ENCODE measurements around the gene LPCAT3.

LPCAT3 gene

DNA sequence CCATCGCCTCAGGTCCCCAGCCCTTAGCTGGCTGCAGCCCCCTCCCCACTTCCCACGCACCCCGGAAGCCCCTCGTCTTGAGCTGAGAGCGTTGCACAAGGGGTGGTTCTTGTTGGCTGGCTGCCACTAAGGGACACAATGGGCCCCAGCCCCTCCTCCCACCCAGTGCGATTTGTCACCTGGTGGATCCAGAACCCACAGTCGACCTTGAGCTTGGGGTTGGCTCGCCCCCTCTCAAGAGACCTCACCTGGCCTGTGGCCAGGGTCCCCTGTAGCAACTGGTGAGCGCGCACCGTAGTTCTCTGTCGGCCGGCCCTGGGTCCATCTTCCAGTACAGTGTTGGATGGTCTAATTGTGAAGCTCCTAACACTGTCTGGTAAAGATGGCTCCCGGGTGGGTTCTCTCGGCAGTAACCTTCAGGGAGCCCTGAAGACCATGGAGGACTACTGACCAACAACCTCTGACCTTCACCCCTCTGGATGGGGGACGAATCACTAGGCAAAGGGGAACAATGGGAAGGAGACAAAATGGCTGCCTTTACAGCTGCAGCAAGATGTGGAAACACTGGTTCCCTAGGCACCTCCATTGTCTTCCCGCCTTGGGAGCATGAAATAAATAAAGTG is 54.4 kb downstream of the LPCAT3 start:
- DNase-seq (ENCODE audit: low read depth in 2 of 2) = no peak

DNA sequence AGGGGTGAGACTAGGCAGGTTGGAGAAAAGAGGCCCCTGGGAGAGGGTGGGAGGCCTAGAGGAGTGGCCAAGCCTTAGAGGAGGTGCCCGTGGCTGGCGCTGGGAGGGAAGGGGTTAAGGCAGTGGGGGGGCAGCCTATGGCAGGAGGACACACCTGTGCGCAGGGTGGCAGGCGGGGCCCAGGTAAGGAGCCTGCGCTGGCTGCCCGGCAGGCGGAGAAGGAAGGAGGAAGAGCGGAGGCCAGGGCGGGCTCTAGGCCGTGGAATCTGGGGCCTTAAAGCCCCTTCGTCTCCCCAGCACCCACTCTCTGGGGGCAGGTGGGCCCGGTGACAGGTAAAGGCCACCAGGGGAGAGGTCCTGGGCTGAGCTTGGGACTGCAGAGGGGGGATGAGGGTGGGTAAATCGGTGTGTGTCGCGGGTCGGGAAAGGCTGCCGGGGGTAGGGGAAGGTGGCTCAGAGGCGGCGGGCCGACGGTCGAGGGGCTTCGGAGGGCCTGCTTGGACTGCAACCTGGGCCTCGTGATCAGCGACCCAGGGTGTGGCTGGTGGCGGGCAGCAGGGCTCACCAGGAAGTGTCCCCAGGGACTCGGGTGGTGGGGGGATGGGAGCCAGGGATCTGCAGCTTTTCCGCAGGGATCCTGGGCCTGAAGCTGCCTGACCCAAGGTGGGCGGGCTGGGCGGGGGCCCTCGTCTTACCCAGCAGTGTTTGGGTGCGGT is 55.1 kb downstream of the LPCAT3 start:
- DNase-seq (ENCODE audit: low read depth in 2 of 2) = no peak

DNA sequence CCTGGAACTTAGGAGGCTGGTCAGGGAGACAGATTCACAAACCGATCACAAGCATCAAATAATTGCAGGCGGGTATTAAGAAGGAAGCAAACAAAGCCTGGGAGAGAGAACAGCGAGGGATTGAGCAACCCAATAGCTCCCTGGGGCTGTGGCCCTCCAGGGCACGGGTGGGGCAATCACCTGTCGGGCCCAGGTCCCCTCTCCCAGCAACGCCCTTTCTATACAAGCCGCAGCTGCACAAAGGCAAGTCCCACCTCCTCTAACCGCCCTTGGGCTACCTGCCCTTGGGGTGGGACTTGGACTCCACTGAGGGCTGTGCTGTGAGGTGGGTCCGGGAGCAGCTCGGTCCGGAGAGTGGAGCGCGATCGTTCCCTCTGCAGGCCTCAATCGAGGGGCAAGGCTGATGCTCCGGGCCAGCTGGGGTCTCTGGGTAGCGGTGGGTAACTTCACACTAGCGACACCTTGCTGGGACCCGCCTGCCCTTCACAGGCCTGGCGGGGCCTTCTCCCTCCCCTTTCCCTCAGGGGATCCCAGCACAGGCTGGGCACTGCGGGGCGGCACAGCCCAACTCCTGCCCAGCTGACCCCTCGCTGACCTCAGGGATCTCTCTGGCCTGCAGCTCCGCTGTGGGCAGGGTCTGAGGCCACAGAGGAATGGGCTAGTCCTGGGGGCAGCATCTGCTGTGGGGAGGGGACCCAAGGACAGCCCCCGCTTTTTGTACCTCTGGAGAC is 55.8 kb downstream of the LPCAT3 start:
- no peak for DNase-seq (ENCODE audit: low read depth in 2 of 2)

DNA sequence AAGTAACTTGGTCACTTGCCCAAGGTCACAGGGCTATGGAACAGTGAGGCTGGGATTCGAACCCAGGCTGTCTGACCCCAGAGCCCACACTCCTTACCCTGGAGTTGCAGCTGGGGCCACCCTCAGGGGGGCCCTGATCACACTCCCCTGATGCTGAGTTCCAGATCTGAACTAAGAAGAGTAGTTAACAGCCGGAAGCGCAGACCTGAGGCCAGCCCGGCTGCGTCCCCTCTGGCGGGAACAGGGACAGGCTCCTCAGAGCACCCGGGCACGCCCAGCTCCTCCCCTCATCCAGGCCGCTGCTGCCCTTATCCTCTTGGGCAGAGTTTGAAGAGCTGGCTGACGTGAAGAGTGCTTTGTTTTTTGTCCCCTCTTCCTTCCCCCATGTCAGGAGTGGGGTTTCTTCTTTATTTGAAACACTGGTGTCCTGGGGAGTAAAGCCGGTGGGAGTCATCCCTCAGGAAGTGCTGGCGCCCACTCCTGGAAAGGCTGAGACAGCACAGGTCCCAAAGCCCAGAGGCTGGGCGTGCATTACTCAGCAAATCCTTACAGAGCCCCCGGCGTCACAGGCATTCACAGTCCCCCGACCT is 56.5 kb downstream of the LPCAT3 start:
- no peak for DNase-seq (ENCODE audit: low read depth in 2 of 2)

DNA sequence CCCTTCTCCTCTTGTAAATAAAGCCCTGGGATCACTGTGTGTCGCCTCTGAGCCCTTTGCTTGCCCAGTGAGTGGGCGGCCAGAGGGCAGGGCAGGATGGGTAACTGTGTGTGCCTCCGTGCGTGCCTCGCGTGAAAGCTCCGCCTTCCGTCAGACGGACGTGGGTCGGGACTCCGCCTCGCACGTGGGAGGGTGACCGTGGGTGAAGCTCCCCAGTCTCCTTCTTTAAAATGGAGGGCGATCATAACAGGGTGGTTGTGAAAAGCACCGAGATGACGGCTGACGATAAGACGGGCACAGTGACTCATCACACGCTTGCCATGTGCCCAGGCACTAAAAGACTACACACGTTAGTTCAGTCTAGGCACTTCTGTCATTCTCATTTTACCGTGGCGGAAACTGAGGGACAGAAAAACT is 57.0 kb downstream of the LPCAT3 start:
- peak; percentile 92 to 96 for DNase-seq (ENCODE audit: low read depth in 2 of 2)

DNA sequence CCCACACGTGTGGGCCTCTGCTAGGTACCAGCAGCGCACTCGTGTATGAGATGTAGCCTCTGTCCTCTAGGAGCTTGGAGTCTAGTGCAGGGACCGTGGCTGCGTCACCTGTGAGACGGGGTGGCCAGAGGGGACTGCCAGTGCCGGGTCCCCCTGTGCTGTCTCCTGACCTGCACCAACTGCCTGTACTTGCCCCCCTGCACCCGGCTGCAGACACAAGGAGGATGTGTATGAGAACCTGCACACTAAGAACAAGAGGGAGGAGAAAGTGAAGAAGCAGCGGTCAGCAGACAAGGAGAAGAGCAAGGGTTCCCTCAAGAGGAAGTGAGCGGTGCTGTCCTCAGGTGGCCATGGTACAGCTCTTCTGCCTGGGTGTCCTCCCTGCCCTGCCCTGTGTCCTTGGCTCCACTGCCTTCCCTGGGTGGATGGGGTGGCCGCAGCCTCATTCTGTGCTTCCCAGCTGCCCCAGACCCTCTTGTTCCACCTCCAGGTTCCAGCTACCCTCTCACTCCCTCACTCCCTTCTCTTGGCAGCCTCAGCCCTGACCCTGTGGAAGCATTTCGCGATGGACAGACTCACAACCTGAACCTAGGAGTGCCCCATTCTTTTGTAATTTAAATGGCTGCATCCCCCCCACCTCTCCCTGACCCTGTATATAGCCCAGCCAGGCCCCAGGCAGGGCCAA is 57.5 kb downstream of the LPCAT3 start:
- no peak for DNase-seq (ENCODE audit: low read depth in 2 of 2)

DNA sequence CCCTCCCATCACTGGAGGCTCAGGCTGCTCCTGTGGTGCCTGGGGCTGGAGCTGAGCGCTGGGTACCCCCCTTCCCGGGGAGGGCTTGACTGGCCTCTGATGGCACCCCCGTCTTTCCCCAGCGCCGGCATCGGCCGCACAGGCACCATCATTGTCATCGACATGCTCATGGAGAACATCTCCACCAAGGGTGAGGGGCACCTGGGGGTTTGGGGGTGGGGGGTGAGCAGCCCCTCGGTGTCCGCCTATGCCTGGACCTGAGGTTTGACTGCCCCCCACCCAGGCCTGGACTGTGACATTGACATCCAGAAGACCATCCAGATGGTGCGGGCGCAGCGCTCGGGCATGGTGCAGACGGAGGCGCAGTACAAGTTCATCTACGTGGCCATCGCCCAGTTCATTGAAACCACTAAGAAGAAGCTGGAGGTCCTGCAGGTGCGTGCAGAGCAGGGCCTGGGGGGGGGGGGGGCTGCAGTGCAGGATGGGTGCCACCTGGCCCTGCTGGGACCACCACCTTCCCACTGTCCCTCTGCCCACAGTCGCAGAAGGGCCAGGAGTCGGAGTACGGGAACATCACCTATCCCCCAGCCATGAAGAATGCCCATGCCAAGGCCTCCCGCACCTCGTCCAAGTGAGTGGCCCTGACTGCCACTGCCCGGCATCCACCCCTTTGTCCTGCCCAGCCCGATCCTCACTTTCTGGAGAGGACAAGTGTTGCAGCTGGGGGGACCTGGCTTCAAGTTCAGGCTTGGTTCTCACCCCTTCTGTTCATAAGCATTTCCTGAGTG is 58.3 kb downstream of the LPCAT3 start:
- no peak for DNase-seq (ENCODE audit: low read depth in 2 of 2)

DNA sequence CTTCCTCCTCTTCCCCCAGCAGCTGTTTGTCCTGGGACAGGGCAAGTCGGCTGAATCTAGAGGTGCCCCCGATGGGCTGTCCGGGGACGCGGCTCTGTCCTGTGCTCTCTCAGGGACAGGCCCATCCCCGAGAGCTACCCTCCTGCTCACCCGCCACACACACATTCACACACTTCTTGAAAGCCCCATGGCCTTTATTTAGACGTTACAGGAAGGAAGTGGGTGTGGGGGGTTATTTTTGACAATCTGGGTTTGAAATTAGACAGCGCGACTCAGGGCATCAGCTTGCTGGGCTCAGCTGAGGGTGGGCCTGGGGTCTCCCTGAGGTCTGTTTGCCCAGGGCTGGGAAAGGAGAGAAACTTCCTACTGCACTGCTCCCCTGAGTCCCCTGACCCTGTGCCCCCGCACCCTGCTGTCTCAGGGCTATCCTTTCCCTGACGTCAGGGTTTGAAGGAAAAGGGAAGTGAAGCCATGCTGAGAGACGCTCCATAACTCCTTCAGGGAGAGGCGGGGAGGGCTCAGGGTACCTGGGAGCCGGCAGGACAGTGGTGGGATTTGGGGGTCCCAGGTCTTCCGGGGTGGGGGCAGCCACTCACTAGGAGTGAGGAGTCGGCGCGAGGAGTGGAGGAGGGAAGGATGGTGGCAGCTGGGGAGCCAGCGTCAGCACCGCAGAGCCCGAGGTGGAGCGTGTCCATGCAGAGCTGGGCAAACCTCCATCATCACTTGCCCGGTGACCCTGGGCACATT is 59.0 kb downstream of the LPCAT3 start:
- no peak for DNase-seq (ENCODE audit: low read depth in 2 of 2)

DNA sequence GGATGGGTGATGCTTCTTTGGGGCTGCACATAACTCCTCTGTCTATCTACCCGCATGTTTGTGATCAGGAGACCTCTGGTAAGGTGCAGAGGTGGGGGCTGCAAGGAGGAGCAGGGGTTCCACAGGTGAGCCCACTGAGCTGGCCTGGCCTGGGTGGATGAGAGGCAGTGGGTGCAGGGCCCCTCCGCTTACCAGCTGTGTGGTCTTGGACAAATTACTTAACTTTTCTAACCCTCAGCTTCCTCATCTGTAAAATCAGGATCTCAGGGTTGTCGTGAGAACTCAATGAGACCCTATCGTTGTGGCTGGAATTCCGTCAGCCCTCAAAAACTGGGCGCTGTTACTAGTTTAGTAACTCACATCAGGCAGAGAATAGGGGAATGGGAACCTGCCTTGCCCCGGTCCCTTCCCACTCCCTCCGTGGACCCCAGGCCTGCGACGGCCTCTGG is 59.6 kb downstream of the LPCAT3 start:
- no peak for DNase-seq (ENCODE audit: low read depth in 2 of 2)

DNA sequence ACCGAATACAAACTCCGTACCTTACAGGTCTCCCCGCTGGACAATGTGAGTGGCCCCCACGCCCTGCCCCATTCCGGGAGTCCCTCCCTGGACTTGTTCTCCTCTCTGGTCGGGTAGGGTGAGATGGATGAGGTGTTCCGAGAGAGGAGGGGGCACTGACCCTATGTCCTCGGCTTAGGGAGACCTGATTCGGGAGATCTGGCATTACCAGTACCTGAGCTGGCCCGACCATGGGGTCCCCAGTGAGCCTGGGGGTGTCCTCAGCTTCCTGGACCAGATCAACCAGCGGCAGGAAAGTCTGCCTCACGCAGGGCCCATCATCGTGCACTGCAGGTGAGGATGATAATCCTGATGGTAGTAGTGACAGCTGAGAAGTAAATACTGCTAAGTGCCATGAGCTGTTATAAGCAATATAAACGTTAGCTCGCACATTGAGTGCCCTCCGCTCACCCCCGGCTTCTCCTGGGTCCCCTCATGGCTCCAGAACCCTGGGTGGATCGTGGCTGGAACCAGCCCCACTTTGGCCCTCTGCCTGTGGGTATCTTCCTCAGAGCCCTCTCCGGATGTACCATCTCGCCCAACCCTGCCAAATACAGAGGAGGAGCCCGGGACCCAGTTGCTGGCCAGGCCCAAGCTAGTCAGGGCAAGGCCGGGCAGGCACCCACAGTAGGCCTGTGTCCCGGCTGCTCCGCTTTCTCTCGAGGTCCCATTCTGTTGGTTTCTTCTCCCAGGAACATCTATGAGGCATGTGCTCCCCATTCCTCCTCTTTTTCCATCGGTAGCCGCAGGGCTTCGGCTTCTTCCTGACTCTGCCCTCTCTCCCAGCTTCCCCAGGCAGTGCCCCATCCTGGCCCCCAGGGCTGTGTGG is 60.3 kb downstream of the LPCAT3 start:
- no peak for DNase-seq (ENCODE audit: low read depth in 2 of 2)

DNA sequence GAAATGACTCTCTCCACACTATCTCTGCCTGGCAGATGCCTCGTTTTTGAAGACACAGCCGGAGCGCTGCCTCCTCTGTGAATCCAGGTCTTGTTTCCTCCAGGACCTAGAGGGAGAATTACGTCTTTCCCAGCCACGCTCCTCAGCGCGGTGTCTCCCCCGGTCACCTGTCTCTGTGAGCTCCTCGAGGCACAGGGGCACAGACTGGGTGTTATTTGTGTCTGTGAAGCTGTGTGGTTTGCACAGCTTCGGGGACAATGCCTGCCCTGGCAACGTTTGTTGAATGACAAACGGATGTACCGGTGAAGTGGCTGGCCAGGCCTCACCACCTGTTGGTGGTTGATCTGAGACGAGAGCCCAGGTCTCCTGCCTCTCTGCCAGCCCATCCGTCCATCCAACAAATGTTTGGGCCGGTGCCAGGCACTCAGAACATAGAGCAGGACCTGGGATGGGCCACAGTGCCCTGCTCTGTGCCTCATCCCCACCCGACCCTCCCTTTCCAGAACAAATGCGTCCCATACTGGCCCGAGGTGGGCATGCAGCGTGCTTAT is 61.0 kb downstream of the LPCAT3 start:
- no peak for DNase-seq (ENCODE audit: low read depth in 2 of 2)

DNA sequence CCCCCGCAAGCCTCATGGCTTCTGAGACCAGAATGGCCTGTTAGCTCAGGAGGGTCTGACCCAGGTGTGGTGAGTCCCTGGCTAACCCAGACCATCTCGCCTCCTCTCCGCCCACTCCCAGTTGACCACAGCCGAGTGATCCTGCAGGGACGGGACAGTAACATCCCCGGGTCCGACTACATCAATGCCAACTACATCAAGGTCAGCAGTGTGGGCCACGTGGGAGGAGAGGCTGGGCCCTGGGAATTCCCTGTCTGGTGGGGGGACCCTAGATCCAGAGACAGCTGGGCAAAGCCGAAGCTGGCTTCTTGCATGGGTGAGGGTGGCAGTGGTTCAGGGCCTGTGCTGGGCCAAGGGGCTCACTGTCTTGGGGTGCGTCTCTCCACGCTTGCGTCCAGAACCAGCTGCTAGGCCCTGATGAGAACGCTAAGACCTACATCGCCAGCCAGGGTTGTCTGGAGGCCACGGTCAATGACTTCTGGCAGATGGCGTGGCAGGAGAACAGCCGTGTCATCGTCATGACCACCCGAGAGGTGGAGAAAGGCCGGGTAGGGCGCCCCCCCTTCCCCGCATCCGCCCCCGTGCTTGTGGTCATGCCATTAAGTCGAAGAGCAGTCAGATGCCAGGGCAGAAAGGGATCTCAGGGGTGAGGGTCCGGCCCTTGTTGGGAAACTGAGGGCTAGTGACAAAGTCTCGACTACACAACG is 62.1 kb downstream of the LPCAT3 start:
- no peak for DNase-seq (ENCODE audit: low read depth in 2 of 2)

DNA sequence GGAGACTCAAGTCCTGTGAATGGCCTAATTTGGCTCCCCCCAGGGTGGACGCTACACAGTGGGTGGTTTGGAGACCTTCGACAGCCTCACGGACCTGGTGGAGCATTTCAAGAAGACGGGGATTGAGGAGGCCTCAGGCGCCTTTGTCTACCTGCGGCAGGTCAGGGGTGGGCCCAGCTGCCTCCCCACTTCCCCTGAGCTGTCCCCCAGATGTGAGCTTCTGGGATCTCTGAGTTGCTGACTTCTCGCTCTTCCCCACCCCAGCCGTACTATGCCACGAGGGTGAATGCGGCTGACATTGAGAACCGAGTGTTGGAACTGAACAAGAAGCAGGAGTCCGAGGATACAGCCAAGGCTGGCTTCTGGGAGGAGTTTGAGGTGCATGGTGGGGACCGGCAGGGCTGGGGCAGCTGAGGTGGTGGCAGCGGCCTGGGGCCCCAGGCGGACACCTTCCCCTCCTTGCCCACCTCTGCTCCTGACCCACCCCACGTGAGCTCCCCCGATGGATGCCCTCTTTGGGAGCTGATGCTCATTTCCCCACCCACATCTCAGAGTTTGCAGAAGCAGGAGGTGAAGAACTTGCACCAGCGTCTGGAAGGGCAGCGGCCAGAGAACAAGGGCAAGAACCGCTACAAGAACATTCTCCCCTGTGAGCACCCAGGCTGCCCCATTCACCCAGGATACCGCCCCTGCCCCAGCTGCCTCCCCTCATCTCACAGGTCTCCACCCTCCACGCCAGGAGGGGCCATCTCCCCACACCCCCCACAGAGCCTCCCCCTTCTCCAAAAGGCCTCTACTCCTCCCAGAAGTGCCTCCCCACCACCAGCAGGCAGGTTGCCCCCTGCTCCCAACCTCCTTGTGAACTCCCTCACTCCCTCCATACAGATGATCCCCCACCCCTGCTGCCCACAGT is 62.9 kb downstream of the LPCAT3 start:
- DNase-seq (ENCODE audit: low read depth in 2 of 2) = no peak

DNA sequence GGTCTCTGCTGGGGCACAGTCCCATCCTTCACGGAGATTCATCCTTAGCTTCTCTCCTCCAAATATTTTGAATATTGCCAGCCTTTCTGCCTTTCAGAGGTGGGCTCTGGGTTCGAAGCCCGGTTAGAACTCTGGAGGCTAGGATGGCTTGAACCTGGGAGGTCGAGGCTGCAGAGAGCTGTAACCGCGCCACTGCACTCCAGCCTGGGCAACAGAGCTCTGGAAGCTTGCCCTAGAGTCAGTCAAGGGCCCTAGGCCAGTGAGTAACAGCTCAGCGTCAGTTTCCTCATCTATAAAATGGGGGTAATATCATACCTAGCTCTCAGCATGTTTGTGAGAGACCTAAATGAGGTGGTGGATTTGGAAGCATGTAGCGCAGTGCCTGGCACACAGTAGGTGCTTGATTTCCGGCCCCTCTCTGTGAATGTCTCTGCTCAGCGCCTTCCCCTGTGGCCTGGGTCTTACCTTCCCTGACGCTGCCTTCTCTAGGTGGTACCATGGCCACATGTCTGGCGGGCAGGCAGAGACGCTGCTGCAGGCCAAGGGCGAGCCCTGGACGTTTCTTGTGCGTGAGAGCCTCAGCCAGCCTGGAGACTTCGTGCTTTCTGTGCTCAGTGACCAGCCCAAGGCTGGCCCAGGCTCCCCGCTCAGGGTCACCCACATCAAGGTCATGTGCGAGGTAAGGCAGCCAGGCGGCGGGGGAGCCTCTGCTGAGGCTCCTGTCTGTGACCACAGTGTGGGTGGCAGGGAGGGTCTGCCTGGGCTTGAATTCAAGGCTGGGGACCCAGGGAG is 63.8 kb downstream of the LPCAT3 start:
- DNase-seq (ENCODE audit: low read depth in 2 of 2) = no peak

DNA sequence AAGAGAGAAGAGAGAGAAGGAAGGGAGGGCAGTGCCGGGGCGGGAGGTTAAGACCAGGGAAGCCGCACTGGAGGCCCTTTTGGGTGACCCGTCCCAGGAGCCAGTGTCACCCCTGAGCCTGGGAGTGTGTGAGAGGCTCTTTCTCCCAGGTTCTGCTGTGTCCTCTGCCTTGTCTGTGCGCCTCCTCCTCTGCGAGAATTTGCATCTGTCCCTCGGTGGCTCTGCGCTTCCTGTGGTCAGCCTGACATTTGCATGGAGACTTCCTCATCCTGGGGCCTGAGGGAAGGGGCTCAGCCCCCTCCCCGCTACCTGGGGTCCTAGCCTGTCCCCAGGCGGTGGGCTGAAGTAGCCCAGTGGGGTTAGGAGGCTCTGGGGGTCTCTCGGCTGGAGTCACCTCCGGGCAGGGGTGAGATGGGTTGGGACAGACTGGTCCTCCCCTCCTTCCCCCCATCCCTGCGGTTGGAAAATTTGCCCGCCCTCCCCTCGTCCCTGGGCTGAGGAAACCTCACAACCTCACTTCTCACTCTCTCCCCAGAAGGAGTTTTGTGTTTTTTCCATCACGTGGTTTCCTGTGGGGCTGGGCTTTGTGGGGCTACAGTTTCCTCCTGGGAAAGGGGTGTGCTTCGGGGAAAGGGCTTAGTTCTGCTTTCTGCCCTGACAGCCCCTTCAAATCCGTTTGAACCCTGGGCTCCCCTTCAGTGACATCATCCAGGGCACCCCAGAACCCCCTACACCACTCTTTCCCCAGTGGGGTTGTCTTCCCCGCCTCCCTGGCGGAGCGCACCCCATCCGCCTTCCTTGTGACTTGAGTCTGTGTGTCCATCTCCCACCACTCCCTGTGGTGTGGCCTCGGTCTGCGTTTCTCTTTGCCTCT is 64.6 kb downstream of the LPCAT3 start:
- DNase-seq (ENCODE audit: low read depth in 2 of 2) = peak; percentile 72 to 88
